ENCODE results near the gene U2AF1.
A peak's percentile ranks its signal among the peaks of the same experiment; 100 is the strongest.
"Not testable (repeated sequence)": the region's sequence is repeated elsewhere in the genome, so short reads cannot be mapped to it uniquely, and the experiment has no call there.

U2AF1 gene

DNA sequence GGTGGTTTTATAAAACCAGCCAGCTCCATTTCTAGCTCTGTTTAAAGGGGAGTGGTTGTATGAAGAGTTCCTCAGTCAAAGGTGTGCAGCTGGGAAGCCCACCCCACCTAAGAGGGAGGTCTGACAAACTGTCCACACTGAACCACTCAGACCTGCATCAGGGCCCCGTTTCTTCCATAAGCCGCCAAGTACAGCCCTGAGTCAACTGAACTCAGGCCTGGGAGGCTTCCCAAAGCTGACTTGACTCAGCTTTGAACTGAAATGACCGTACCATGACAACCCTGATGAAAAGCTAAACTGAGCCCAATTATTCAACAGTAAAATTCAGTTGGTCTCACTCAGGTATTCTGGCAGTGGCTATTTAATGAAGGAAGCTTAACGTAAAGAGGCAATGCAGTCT is 5.1 kb downstream of the U2AF1 start:
- DNase-seq; H3K9me3 Mint-ChIP-seq; H3K4me3 Mint-ChIP-seq; H3K27ac Mint-ChIP-seq; ATAC-seq (replicated peaks); H3K36me3 Mint-ChIP-seq; H3K4me1 Mint-ChIP-seq; H3K27me3 Mint-ChIP-seq: not testable (repeated sequence)

DNA sequence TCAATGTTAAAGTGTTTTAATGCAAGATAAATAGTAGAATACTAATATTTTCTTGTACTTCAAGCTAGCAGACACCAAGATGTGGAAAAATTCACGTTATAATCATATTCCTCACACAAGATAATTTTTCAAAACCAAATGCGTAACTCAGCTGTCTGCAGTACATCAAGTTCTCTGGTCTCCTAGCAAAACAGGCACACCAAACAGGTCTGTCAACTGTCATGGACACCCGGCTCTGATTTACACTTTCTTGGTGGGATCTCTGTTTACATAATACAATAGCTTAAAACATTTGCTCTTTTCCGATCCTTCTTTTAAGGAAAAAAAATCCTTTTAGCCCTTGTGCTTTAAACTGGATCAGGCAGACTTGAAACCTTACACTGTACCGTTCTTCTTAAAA is 5.7 kb downstream of the U2AF1 start:
- not testable (repeated sequence) for ATAC-seq (replicated peaks); H3K9me3 Mint-ChIP-seq; H3K4me1 Mint-ChIP-seq; H3K27ac Mint-ChIP-seq; H3K4me3 Mint-ChIP-seq; DNase-seq; H3K27me3 Mint-ChIP-seq; H3K36me3 Mint-ChIP-seq

DNA sequence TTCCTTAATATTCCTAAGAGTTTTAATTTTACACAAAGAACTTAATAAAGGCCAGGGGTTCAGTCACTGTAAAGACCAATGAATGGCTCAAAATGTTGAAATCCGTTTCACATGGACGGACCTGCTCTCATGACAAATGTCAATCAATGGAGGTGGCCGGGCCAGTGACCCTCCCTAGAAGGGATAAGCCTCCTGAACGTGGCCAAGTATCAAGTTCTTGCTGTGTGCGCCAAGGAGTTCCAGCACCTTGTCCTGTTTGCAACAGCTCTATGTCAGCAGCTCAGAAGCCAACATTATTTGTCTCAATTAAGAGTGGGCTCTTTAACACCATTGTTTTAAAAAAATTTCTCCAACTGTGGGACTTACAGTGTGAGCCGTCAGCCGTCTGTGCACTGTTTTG is 6.4 kb downstream of the U2AF1 start:
- not testable (repeated sequence) for H3K9me3 Mint-ChIP-seq; H3K4me3 Mint-ChIP-seq; DNase-seq; ATAC-seq (replicated peaks); H3K4me1 Mint-ChIP-seq; H3K27ac Mint-ChIP-seq; H3K36me3 Mint-ChIP-seq; H3K27me3 Mint-ChIP-seq

DNA sequence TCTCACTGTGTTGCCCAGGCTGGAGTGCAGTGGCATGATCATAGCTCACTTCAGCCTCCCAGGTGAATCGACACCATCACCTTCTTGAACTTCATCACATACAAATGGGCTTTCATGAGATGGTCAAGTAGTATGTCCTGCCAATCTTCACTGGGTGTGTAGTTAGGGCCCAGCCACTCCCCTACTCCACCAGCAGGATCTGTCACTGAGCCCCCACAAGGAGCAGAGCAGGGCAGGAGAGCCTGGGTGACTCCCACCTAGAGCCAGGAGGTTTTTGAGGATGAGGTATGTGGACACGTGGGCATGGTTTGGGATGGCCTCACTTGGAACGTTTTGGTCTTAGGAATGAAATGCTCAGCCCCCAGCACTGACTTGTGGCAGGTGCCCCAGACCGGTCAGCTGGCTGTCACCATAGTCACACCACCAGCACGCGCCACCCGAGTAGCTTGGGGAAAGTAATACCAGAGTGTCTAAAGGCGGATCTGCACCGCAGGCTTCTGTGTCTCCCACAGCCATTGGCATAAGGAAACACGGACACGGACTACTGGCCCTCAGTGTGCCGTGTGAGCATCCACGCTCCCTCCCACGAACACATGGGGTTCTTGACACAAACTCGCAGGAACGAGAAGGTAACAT is 15.3 kb downstream of the U2AF1 start:
- H3K4me3 Mint-ChIP-seq; DNase-seq; ATAC-seq (replicated peaks); H3K27ac Mint-ChIP-seq; H3K4me1 Mint-ChIP-seq; H3K36me3 Mint-ChIP-seq; H3K27me3 Mint-ChIP-seq; H3K9me3 Mint-ChIP-seq: not testable (repeated sequence)

DNA sequence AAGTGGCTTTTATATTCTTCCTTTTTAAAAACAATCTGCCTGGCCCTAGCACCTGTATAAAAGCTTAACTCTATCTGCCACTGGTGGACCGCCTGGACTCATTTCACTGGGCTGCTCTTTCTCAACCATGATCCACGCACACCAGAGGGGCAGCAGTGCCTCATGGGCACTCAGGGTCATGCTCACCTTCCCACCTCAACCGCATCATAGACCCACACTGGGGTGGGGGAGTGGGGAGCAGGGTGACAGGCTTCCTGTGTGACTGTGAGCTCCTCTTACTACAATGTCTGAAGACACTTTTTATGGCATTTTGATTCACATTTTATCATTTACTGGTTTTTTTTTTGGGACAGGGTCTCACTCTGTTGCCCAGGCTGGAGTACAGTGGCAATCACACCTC is 16.4 kb downstream of the U2AF1 start:
- not testable (repeated sequence) for H3K27me3 Mint-ChIP-seq; DNase-seq; H3K27ac Mint-ChIP-seq; H3K36me3 Mint-ChIP-seq; H3K4me1 Mint-ChIP-seq; ATAC-seq (replicated peaks); H3K9me3 Mint-ChIP-seq; H3K4me3 Mint-ChIP-seq

DNA sequence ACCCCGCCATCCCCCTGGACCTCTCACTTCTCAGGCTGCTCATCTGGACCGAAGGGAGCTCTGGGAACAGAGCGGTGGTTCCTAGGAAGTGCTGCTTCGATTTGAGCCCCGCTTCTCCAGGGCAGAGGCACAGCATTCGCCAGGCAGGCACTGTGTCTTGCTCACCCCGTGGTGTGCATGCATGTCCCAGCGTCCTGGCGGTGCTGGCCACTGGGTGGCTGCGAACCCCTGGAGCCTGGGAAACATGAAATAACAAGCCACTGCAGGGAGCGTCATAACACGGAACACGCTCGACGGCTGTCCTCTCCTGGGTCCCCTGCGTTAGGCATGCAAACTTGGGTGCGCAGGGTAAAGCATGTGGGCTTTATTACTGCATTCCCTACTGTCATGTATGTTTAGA is 17.9 kb downstream of the U2AF1 start:
- H3K36me3 Mint-ChIP-seq; H3K4me1 Mint-ChIP-seq; ATAC-seq (replicated peaks); H3K27me3 Mint-ChIP-seq; H3K27ac Mint-ChIP-seq; DNase-seq; H3K9me3 Mint-ChIP-seq; H3K4me3 Mint-ChIP-seq: not testable (repeated sequence)

DNA sequence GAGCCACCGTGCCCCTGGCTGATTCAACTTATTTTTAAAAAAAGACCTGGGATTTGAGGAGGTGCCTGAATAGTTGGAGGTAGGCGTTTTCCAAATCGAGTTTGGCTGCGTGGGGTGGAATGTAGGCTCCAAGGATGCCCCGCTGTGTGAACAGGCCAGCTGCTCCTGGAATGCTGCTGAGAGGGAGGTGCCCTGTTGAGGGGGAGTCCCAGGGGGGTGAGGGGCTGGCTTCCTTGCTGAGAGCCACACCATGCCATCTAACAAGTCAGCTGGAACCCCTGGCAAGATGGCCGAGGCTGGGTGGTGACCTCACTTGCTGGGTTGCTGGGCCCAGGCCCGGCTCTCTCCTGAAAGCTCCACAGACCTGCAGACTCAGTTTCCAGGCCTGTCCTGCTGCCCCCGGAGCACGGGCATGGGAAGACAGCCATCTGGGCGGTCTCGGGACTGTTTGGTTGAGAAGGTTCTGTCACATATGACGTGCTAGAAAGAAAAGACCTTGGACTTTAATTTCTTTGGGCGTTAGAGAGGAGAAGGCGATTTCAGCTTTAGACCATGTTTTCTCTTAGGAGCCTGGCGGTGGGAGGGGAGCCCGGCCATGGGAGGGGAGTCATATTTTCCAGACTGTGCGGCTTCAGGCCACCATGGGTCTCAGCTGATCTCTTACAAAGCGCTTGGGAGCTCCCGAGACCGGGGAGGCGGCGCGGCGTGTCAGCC is 24.6 kb downstream of the U2AF1 start:
- H3K9me3 Mint-ChIP-seq, H3K27ac Mint-ChIP-seq: not testable (repeated sequence)

DNA sequence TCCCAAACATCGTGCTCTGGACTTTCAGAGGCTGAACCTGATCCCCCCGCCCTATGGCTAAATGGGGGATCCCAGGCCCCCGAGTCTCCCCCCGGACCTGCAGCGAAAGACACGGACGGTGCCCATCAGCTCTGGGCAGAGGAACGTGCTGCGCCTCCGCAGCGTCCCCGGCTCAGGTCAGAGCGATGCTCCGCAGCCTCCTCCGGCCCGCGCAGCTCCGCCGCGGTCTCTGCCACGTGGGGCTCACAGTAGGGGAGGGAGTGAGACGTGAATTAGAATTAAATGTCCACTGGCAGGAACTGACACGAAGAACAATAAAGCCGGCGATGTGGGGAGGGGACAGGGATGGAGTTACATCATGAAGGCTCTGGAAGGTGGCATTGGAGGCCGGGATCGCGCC is 30.7 kb downstream of the U2AF1 start:
- ATAC-seq (replicated peaks); H3K36me3 Mint-ChIP-seq; H3K27ac Mint-ChIP-seq; H3K9me3 Mint-ChIP-seq; H3K27me3 Mint-ChIP-seq; H3K4me1 Mint-ChIP-seq; H3K4me3 Mint-ChIP-seq; DNase-seq: not testable (repeated sequence)

More for the DNA sequence above, 24.6 kb downstream of the U2AF1 start:
- not testable (repeated sequence) for DNase-seq; H3K27me3 Mint-ChIP-seq; H3K36me3 Mint-ChIP-seq; H3K4me1 Mint-ChIP-seq; ATAC-seq (replicated peaks); H3K4me3 Mint-ChIP-seq

DNA sequence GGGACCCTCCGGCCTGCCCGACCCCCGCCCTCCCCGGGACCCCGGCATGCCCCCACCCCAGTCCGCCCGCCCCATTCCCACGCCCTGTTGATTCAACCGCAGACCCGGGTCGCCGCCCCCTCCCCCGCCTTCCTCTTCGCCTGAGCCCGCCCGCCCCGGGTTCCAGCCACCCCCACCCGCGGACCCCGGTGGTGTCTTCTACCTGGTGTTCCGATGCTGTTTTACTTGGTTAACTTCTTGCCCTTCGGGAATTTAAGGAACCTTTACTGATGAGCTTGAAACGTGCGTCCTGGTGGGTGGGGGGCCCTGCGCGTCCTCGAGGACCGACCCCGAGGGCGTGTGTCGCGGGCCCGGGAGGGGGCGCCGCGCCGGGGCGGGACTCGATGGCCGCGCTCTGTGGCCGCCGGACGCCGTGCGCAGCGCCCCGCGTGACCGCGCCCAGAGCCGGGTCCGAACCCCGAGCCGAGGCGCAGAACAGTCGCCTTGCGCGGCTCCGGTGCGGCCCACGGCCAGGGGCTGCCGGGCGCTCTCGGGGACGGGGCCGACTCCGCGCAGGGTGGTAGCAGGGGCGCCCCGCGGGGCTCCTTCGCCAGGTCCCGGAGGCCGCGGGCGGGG is 31.2 kb downstream of the U2AF1 start:
- not testable (repeated sequence) for ATAC-seq (replicated peaks); H3K27me3 Mint-ChIP-seq; H3K4me1 Mint-ChIP-seq; H3K9me3 Mint-ChIP-seq; H3K4me3 Mint-ChIP-seq; H3K27ac Mint-ChIP-seq; H3K36me3 Mint-ChIP-seq; DNase-seq

DNA sequence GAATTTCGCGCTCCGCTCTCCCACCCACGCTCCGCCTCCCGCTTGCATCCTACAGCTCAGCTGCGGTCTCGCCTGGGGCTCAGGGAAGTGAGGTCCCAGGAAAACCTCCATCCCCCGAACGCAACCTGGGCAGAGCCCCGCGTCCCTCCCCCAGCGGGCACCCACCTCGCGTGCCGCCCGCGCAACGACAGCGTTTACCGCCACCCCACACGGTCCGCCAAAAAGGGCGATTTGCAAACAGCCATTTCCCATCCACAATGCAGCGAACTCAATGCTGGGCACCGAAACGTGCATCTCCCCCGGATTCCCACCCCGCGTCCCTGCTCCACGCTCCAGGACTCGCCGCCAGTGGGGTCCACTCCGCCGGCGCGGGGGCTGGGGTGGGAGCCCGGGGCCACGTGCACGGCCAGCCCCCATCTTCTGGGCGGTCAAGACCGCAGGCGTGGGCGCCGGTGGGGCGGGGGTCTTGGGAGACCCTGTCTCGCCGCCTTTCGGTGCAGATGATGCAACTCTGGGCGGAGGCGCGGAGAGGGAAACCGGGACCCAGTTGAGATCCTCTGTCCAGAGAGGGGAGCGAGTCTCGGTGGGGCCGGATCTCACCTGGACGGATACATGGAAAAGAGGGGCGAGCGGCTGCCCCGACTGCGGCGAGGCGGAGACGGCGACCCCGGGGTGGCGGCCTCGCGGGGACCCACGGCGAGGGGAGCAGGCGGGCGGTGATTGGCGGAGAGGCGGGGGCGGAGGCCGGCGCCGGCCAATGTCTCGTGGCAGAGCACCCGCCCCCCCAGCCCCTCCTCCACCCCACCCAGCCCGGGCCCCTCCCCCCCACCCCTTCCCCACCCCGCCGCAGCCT is 32.0 kb downstream of the U2AF1 start, which contains the start of gene CBS:
CBS (minus strand) TSS at position 666 of the 853 bp plus-strand sequence. CDS start 3,642 bp downstream, outside the sequence.
- H3K9me3 Mint-ChIP-seq; ATAC-seq (replicated peaks); H3K27me3 Mint-ChIP-seq; DNase-seq; H3K4me3 Mint-ChIP-seq; H3K4me1 Mint-ChIP-seq; H3K36me3 Mint-ChIP-seq; H3K27ac Mint-ChIP-seq: not testable (repeated sequence)

DNA sequence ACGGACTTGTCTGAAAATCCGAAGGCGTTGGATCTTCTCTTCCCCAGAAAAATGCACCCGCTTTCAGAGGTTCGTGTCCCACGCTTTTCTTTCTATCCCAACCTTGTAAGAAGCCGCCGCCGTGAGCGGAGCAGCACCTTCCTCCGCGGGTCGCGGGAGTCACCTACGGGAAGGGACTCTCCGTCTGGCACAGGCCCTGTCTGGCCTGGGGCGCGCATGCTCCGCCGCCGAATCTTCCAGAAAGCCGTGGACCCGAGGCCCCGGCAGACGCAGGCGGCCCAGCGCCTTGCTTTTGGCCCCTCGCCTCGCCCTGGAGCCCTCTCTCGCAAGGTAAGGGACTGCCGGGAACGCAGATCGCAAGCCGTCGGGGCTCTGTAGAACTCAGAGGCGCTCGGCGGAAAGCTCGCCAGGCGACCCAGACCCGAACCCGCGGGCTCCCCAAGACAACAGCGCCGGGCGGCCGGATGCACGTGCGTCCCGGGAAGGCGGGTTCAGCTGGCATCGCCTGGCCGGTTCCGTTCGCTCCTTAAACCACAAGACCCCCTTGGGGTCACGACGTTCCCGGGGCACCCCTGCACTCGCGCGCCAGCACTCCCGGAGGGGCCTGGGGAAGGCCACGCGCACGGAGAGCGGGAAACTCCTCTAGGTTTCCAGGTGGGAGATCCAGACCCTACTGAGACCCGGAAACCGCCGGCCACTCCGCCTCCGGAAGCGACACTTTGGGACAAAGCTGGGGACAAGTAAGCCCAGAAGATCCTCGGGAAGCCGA is 32.8 kb downstream of the U2AF1 start:
- DNase-seq, H3K9me3 Mint-ChIP-seq, H3K27me3 Mint-ChIP-seq, H3K4me3 Mint-ChIP-seq, H3K27ac Mint-ChIP-seq, H3K4me1 Mint-ChIP-seq, H3K36me3 Mint-ChIP-seq: not testable (repeated sequence)
- ATAC-seq (replicated peaks), result peak in 1 of 2 donors; percentile 29

DNA sequence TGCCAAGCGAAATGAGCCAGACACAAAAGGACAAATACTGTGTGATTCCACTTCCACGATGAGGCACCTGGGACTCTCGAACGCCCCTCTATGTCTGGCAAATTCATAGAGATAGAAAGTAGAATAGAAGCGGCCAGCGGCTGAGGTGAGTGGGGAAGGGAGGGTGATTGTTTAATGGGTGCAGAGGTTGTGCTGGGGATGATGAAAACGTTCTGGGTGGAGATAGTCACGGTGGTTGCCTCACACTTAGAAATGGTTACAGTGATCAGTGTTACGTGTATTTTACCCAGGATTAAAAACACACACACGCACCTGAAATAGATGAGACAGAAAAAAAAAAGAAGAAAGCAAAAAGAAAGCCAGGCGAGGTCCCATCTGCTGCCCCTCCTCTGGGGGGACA is 34.6 kb downstream of the U2AF1 start:
- not testable (repeated sequence) for H3K4me3 Mint-ChIP-seq; H3K4me1 Mint-ChIP-seq; DNase-seq; H3K27ac Mint-ChIP-seq; H3K27me3 Mint-ChIP-seq; H3K9me3 Mint-ChIP-seq; ATAC-seq (replicated peaks); H3K36me3 Mint-ChIP-seq

DNA sequence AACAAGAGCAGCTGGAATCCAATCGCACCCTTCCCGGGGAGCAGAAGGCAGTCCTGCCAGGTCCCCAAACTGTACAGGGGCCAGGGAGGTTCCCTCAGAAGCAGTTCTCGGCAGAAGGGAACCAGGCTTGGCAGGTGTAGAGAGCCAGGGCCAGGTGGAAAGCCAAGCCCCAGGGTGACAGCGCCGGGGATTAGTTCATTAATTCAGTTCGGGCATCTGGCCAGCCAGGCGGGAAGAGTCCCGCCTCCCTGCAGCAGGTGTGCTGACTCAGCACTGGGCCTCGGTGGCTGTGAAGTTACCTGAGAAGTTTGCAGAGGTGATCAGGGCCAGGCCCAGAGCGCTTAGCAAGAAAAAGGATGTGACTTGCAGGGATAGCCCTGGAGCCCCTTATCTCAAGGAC is 37.7 kb downstream of the U2AF1 start:
- H3K4me3 Mint-ChIP-seq; ATAC-seq (replicated peaks); H3K4me1 Mint-ChIP-seq; DNase-seq; H3K36me3 Mint-ChIP-seq; H3K27ac Mint-ChIP-seq; H3K9me3 Mint-ChIP-seq; H3K27me3 Mint-ChIP-seq: not testable (repeated sequence)

DNA sequence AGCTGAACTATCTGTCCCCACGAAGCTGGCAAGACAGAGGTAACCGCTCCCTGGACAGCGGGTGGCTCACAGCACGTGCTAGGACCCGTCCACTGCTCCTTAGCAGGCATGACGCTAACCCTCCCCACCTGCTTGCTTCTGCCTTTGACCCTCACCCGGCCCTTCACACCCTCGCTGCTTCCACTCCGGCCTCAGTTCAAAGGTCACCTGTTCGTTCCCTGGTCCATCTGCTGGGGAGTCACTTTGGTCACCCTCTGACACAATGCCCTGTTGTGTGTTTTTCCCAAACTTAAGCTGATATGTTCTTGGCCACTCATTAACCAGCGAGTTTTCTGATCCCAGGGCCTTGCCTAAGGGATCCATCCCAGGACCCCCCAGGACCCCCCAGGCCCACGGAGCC is 39.3 kb downstream of the U2AF1 start:
- not testable (repeated sequence) for H3K27me3 Mint-ChIP-seq; H3K4me1 Mint-ChIP-seq; ATAC-seq (replicated peaks); H3K9me3 Mint-ChIP-seq; H3K4me3 Mint-ChIP-seq; DNase-seq; H3K36me3 Mint-ChIP-seq; H3K27ac Mint-ChIP-seq
